Mammary epithelial cell (primary cell): ENCODE results near the gene ASGR1.

ENCODE experiments used
- CTCF ChIP-seq, 2 donors: IDR thresholded peaks in 1 of 2; conservative IDR thresholded peaks in 1 of 2; 2 replicates each; pipeline ENCODE4 v1.5.1; 2011 to 2012; ENCODE audit warnings: inconsistent platforms in 2 of 2, low read length in 2 of 2, mild to moderate bottlenecking in 2 of 2, control low read depth in 1 of 2, low read depth in 1 of 2; ENCODE audit not compliant: insufficient read depth in 1 of 2; ENCODE audit errors: extremely low read depth in 1 of 2
- EZH2 ChIP-seq: IDR thresholded peaks from 2 replicates; pipeline ENCODE4 v1.6.1; 2012; ENCODE audit warnings: low read length, inconsistent platforms, borderline replicate concordance

- TF ChIP-seq CTCF (conservative IDR thresholded peaks at IDR 0.05 in 1 of 2, IDR thresholded peaks at IDR 0.05 in 1 of 2; ENCODE audit: extremely low read depth in 1 of 2, insufficient read depth in 1 of 2, low read depth in 1 of 2, low read length in 2 of 2), result no peak
- no peak for TF ChIP-seq EZH2
These were observed 17.7 kb upstream of the ASGR1 start for GRCh38 chr17:7196651-7197401.
